GM12872 (cell line): Measurements from ENCODE around the gene POC1A.

Source experiments
- CTCF ChIP-seq: IDR thresholded peaks from 3 replicates; pipeline ENCODE4 v1.5.1; 2011; ENCODE audit warnings: low read depth, mild to moderate bottlenecking, low read length, moderate library complexity; ENCODE audit not compliant: insufficient read depth

Gene POC1A

GRCh38 chr3:52090131-52090932 is 63.9 kb downstream of the POC1A start:
- no peak for TF ChIP-seq CTCF

GRCh38 chr3:52089691-52090090 is 64.5 kb downstream of the POC1A start:
- TF ChIP-seq CTCF = no peak

GRCh38 chr3:52088445-52089367 is 65.5 kb downstream of the POC1A start:
- TF ChIP-seq CTCF = no peak

- no peak for TF ChIP-seq CTCF
Measured at GRCh38 chr3:52087731-52088130, 66.5 kb downstream of the POC1A start.

GRCh38 chr3:52086976-52087663 is 67.1 kb downstream of the POC1A start:
- TF ChIP-seq CTCF = no peak

GRCh38 chr3:52086461-52086860 is 67.8 kb downstream of the POC1A start:
- no peak for TF ChIP-seq CTCF
